ENCODE data around the gene SLC19A1. TPM values are rescaled to one million over a fixed set of nuclear protein-coding genes. Genes with fewer than 3 reads are reported as not detected.

SLC19A1 gene
- total RNA-seq, 1 donor from 2014 or later = 11.0 TPM

DNA sequence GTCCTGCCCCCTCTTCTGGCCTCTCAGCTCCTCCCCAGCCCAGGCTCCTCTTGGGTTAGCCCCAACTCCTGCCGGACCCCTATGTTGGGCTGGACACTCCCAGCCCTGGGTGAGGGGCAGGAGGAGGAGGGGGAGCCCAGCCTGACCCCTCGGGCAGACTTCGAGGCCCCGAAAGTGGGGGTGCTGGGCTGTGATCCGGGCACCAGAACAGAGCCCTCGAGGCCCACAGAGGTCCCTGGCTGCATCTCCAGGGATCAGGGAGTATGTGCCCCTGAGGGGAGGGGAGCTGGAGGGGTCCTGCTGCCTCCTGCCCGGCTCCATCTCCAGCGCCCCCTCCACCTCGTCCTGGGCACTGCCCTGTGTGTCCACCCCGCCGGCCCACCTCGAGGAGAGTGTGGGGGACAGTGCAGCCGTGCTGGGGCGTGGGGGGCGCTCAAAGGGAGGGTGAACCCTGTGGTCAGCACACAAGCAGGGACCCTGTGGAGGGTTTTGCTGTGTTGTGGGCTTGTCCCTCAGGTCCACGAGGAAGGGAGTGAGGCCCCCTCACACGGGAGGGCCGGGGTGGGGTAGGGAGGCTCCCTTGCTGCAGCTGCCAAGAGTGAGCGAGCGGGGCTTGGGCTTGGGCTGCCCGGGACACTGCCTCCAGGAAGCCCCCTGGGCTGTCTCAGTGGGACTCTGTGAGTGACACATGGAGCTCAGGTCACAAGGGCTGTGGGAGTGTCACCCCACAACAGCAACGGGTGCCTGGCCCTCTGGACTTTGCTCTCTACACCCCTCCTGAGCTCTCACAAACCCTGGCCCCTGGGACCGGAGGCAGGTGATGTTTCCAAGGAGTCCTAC lies 82.8 kb downstream of the SLC19A1 start:
- Mint-ChIP-seq H3K4me1 (ENCODE audit: unreplicated experiment) (peaks cover 20% of the 10 kb centered on the region), H3K9me3 (ENCODE audit: unreplicated experiment) (peaks cover 16% of the 10 kb centered on the region), H3K27me3 (ENCODE audit: unreplicated experiment) (no peaks in the 10 kb centered on the region), H3K36me3 (ENCODE audit: unreplicated experiment) (peaks cover 25% of the 10 kb centered on the region), H3K27ac (ENCODE audit: unreplicated experiment) (no peak overlapping the region), H3K4me3 (ENCODE audit: unreplicated experiment) (no peak overlapping the region)
- TF ChIP-seq CTCF (IDR thresholded peaks at IDR 0.05) = no peak
- DNase-seq (ENCODE audit: extremely low spot score, unreplicated experiment) = no peak

GRCh38 chr21:45458281-45459170 lies 83.7 kb downstream of the SLC19A1 start:
- Mint-ChIP-seq H3K36me3 (ENCODE audit: unreplicated experiment) (peaks cover 21% of the 10 kb centered on the region), H3K27me3 (ENCODE audit: unreplicated experiment) (no peaks in the 10 kb centered on the region), H3K9me3 (ENCODE audit: unreplicated experiment) (peaks cover 16% of the 10 kb centered on the region), H3K4me1 (ENCODE audit: unreplicated experiment) (peaks cover 24% of the 10 kb centered on the region), H3K4me3 (ENCODE audit: unreplicated experiment) (no peak overlapping the region), H3K27ac (ENCODE audit: unreplicated experiment) (no peak overlapping the region)
- no peak for DNase-seq (ENCODE audit: extremely low spot score, unreplicated experiment)
- TF ChIP-seq CTCF (IDR thresholded peaks at IDR 0.05) = no peak

- Mint-ChIP-seq H3K4me1 (ENCODE audit: unreplicated experiment) (peaks cover 28% of the 10 kb centered on the region), H3K9me3 (ENCODE audit: unreplicated experiment) (peaks cover 15% of the 10 kb centered on the region), H3K27ac (ENCODE audit: unreplicated experiment) (no peak overlapping the region), H3K4me3 (ENCODE audit: unreplicated experiment) (no peak overlapping the region), H3K36me3 (ENCODE audit: unreplicated experiment) (peaks cover 17% of the 10 kb centered on the region), H3K27me3 (ENCODE audit: unreplicated experiment) (no peaks in the 10 kb centered on the region)
- no peak for TF ChIP-seq CTCF (IDR thresholded peaks at IDR 0.05)
- no peak for DNase-seq (ENCODE audit: extremely low spot score, unreplicated experiment)
Measured at GRCh38 chr21:45457832-45458172, 84.4 kb downstream of the SLC19A1 start.

- peaks cover 28% of the 10 kb centered on the region for H3K4me1 Mint-ChIP-seq (ENCODE audit: unreplicated experiment)
- H3K4me3 Mint-ChIP-seq (ENCODE audit: unreplicated experiment) = no peak overlapping the region
- peaks cover 12% of the 10 kb centered on the region for H3K36me3 Mint-ChIP-seq (ENCODE audit: unreplicated experiment)
- no peak overlapping the region for H3K27ac Mint-ChIP-seq (ENCODE audit: unreplicated experiment)
- no peak for TF ChIP-seq CTCF (IDR thresholded peaks at IDR 0.05)
- DNase-seq (ENCODE audit: extremely low spot score, unreplicated experiment) = no peak
- H3K27me3 Mint-ChIP-seq (ENCODE audit: unreplicated experiment) = no peaks in the 10 kb centered on the region
- peaks cover 10% of the 10 kb centered on the region for H3K9me3 Mint-ChIP-seq (ENCODE audit: unreplicated experiment)
Measured at GRCh38 chr21:45457161-45457831, 84.9 kb downstream of the SLC19A1 start.
